GM12878 (cell line): Measurements from ENCODE around the gene ARHGAP9. TPM values are rescaled to one million over a fixed set of nuclear protein-coding genes. Genes with fewer than 3 reads are reported as not detected.

ENCODE experiments used
- ATAC-seq: fragments of 200-7000 bp; cut with Tn5 transposase; 3 replicates; pipeline ENCODE4 v1.9.1; 2020; ENCODE audit warnings: mild to moderate bottlenecking, moderate library complexity
- BruUV-seq: library from RNA; stranded (reverse); fragments of 400-500 nt; replicated peaks from 2 replicates; lab custom pipeline; 2021; lab: Mats Ljungman, UMichigan
- CTCF ChIA-PET: fragments of 300-600 bp; sonication (Branson Sonifier 250); formaldehyde crosslinking; extraction: SDS; loops from one replicate; lab custom pipeline; 2021; ENCODE audit warnings: inconsistent platforms; lab: Yijun Ruan, JAX
- POLR2A ChIA-PET: fragments of 350-600 bp; formaldehyde crosslinking; extraction: SDS; loops from one replicate; lab custom pipeline; 2021; ENCODE audit warnings: inconsistent platforms; lab: Charles Lee
- RAD21 ChIA-PET: fragments of 300-600 bp; sonication (Branson Sonifier 250); formaldehyde crosslinking; loops from one replicate; lab custom pipeline; 2023; ENCODE audit warnings: antibody characterized with exemption; ENCODE audit not compliant: unreplicated experiment; lab: Charles Lee
- SMC1A ChIA-PET: fragments of 300-600 bp; sonication (Branson Sonifier 250); formaldehyde crosslinking; loops from one replicate; lab custom pipeline; 2023; ENCODE audit not compliant: unreplicated experiment, uncharacterized antibody; lab: Charles Lee
- DNase-seq: peaks from one replicate; pipeline ENCODE4 v3.0.0-alpha.2; 2011; ENCODE audit warnings: low read depth, low spot score
- FAIRE-seq: peaks from 3 replicates; lab custom pipeline; 2011; peaks lifted over from hg19 to GRCh38; lab: Jason Lieb, UNC
- H2AFZ ChIP-seq: 2 replicates; pipeline ENCODE4 v1.6.0; 2011; ENCODE audit warnings: low read depth, low read length, control low read depth; ENCODE audit not compliant: control insufficient read depth
- H3K27ac ChIP-seq: 2 replicates; pipeline ENCODE4 v1.5.1; 2011; ENCODE audit warnings: control low read depth; ENCODE audit not compliant: control insufficient read depth, insufficient read depth
- H3K27me3 ChIP-seq, 2 experiments: replicated peaks in 1 of 2; 2 replicates each; pipeline versions ENCODE4 v1.6.0 to v1.6.1; 2011; ENCODE audit warnings: low read length in 1 of 2; ENCODE audit not compliant: control insufficient read depth in 2 of 2, insufficient read depth in 2 of 2
- H3K36me3 ChIP-seq, 2 experiments: 2 replicates each; pipeline ENCODE4 v1.5.1; 2011; ENCODE audit warnings: low read length in 1 of 2; ENCODE audit not compliant: control insufficient read depth in 2 of 2, insufficient read depth in 2 of 2
- H3K4me1 ChIP-seq: 2 replicates; pipeline ENCODE4 v1.6.1; 2011; ENCODE audit warnings: mild to moderate bottlenecking, low read length, moderate library complexity, mixed read lengths; ENCODE audit not compliant: control insufficient read depth, insufficient read depth
- H3K4me2 ChIP-seq: 2 replicates; pipeline ENCODE4 v1.6.0; 2011; ENCODE audit warnings: control low read depth; ENCODE audit not compliant: control insufficient read depth, insufficient read depth
- H3K4me3 ChIP-seq: fragments of 200-600 bp; sonication (generic); 2 replicates; pipeline ENCODE4 v1.5.1; 2016
- H3K79me2 ChIP-seq: 2 replicates; pipeline ENCODE4 v1.6.0; 2011; ENCODE audit warnings: low read length; ENCODE audit not compliant: control insufficient read depth, insufficient read depth
- H3K9ac ChIP-seq: 2 replicates; pipeline ENCODE4 v1.8.0; 2011; ENCODE audit warnings: low read length, control low read depth, mixed read lengths; ENCODE audit not compliant: control insufficient read depth, insufficient read depth
- H3K9me3 ChIP-seq: replicated peaks from 3 replicates; pipeline ENCODE4 v1.5.1; 2011; ENCODE audit warnings: mild to moderate bottlenecking, low read length; ENCODE audit not compliant: control insufficient read depth, insufficient read depth
- H4K20me1 ChIP-seq: 2 replicates; pipeline ENCODE4 v1.6.0; 2011; ENCODE audit not compliant: control insufficient read depth, insufficient read depth
- DPF2 ChIP-seq: fragments of 450-650 bp; IDR thresholded peaks from 2 replicates; pipeline ENCODE4 v1.6.1; 2017; ENCODE audit warnings: mild to moderate bottlenecking
- HSF1 ChIP-seq: fragments of 150-350 bp; IDR thresholded peaks from 2 replicates; pipeline ENCODE4 v1.6.1; 2014; ENCODE audit warnings: mild to moderate bottlenecking, low read depth, low read length
- IRF3 ChIP-seq: fragments of 450-650 bp; IDR thresholded peaks from 2 replicates; pipeline ENCODE4 v1.6.1; 2014; ENCODE audit warnings: mild to moderate bottlenecking
- PML ChIP-seq: IDR thresholded peaks from 2 replicates; pipeline ENCODE4 v1.6.1; 2012; ENCODE audit warnings: low read length, inconsistent platforms
- REST ChIP-seq: IDR thresholded peaks from 2 replicates; pipeline ENCODE4 v1.6.1; 2012; ENCODE audit warnings: mild to moderate bottlenecking, low read depth, low read length
- WGBS: methylation state at CpG from one replicate; pipeline ENCODE4 v1.1.6; 2016; ENCODE audit warnings: low lambda C conversion rate; ENCODE audit not compliant: insufficient replicate concordance, insufficient coverage; ENCODE audit errors: missing lambda C conversion rate; 5-methylcytosine and 5-hydroxymethylcytosine counted together
- in situ Hi-C: fragments of 300-500 bp; cut with MboI; formaldehyde crosslinking; loops from 9 replicates; pipeline ENCODE4 v1.14.3; 2018; ENCODE audit warnings: mixed read lengths
- intact Hi-C: fragments of 100-400 bp; cut with micrococcal nuclease; formaldehyde crosslinking; loops from one replicate; pipeline ENCODE4 v1.14.2; 2022; ENCODE audit not compliant: unreplicated experiment
- polyA plus RNA-seq, 11 experiments: library from polyadenylated mRNA; depleted of rRNA in 4 of 11; unstranded in 6 of 11; stranded (reverse) in 5 of 11; fragments of >200 nt; fragmentation: Nextera tagmentation in 4 of 11; fragmentation: Illumina TruSeq in 1 of 11; extraction: Ambion mirVana in 4 of 11; extraction: Trizol in 1 of 11; gene quantifications; 1 replicate in 1 of 11; 2 replicates in 10 of 11; pipeline versions ENCODE4 v1.2.1 to v1.2.3, GENCODE V29; 2011 to 2016; ENCODE audit warnings: inconsistent platforms in 2 of 11, missing spikeins in 2 of 11, low read depth in 1 of 11
- total RNA-seq, 4 experiments: library from RNA; depleted of rRNA in 3 of 4; stranded (reverse); fragments of >200 nt in 3 of 4; fragmentation: Illumina TruSeq in 1 of 4; extraction: Trizol in 1 of 4; gene quantifications; 2 replicates each; pipeline versions ENCODE4 v1.2.1 to v1.2.3, GENCODE V29; 2013 to 2021

ARHGAP9 gene
- total and polyA plus RNA-seq, 10 of the 15 experiments (the other 5 are each of a cell fraction or from before 2014, with no cell fraction given) = 19.5 to 102 (median 76.8) TPM

- TSS peak; percentile 25 for BruUV-seq
- H4K20me1 ChIP-seq = no peaks in the 10 kb centered on the region
- SMC1A ChIA-PET = interaction anchor here (0.7 kb wide), 1 partner anchor 18 kb away, joined by 6 read pairs; no protein-coding TSS in a partner anchor
- ATAC-seq (peak; percentile 36), DNase-seq (no peak), FAIRE-seq (peak; percentile 31)
- no peak overlapping the region for H3K4me3 ChIP-seq
- 78% methylated on average over 12 of the region's 12 CpGs for WGBS
- H3K4me2 ChIP-seq = no peak overlapping the region
- no peaks in the 10 kb centered on the region for H3K79me2 ChIP-seq
- no peak overlapping the region for H3K9ac ChIP-seq
- no peak overlapping the region for H2AFZ ChIP-seq
- in situ Hi-C loops = no loop called here
- H3K27ac ChIP-seq = no peak overlapping the region
- RAD21 ChIA-PET = no interaction called here
- H3K4me1 ChIP-seq = no peaks in the 10 kb centered on the region
- H3K27me3 ChIP-seq = no peaks in the 10 kb centered on the region
- intact Hi-C loops = no loop called here
- POLR2A ChIA-PET = interaction anchor here (0.6 to 1.7 kb wide), 4 partner anchors 20 to 1140 kb away, joined by 3 to 4 read pairs (median 3); no protein-coding TSS in a partner anchor
- H3K36me3 ChIP-seq = peaks cover 8 to 23% of the 10 kb centered on the region in 2 experiments
- no peaks in the 10 kb centered on the region for H3K9me3 ChIP-seq
- TF ChIP-seq PML (0 out of 2 replicates have a peak, but pooled peaks have one; percentile 5), REST (no peak), HSF1 (no peak), IRF3 (no peak), DPF2 (no peak)
- CTCF ChIA-PET = interaction anchor here (0.6 to 1.6 kb wide), 2 partner anchors 11 to 78 kb away, joined by 3 read pairs; no protein-coding TSS in a partner anchor
Measured at GRCh38 chr12:57497223-57498131, 17.8 kb upstream of the ARHGAP9 start.
